GM18907 (cell line): ENCODE measurements around the gene CHPF2.

Experiments used
- ATAC-seq: cut with Tn5 transposase; IDR thresholded peaks from one replicate; pipeline ENCODE4 v1.9.1; 2021; ENCODE audit warnings: mild to moderate bottlenecking, moderate library complexity; ENCODE audit not compliant: unreplicated experiment

The CHPF2 gene, protein sequence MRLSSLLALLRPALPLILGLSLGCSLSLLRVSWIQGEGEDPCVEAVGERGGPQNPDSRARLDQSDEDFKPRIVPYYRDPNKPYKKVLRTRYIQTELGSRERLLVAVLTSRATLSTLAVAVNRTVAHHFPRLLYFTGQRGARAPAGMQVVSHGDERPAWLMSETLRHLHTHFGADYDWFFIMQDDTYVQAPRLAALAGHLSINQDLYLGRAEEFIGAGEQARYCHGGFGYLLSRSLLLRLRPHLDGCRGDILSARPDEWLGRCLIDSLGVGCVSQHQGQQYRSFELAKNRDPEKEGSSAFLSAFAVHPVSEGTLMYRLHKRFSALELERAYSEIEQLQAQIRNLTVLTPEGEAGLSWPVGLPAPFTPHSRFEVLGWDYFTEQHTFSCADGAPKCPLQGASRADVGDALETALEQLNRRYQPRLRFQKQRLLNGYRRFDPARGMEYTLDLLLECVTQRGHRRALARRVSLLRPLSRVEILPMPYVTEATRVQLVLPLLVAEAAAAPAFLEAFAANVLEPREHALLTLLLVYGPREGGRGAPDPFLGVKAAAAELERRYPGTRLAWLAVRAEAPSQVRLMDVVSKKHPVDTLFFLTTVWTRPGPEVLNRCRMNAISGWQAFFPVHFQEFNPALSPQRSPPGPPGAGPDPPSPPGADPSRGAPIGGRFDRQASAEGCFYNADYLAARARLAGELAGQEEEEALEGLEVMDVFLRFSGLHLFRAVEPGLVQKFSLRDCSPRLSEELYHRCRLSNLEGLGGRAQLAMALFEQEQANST

DNA sequence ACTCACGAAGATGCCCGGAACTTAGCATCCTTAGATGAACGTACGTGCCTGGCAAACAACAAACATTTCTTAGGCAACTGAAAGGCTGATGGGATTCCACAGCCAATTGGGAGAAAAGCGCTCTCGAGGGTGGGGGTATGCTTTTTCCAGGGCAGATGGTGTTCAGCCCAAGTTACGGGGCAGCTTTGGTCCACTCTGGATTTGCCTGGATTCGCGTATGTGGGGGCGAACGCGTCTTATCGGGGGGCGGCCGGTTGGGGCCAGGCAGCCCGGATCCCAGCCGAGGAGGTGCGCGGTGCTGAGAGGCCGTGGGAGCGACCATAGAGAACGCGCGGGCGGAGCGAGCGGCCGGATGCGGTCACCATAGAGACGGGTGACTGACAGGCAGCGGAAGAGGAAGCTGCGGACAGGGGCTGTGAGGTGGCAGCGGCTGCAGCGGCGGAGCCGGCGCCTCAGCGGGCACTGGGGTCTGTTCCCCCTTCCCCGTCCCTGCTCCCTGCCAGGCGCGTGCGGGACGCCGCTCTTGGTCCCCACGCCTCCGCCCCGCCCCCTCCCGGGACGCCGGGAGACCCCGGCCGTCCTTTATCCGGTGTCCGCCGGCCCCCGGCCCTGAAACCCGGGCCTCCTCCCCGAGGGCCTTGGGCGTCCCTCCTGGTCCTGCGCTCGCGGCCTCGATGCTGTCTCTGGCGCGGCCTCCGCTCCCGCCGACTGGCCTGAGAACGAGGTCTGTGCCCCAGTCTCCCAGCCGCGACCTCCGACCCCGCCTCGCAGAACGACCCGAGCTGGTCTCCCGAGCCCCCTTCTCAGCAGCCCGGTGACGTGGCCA lies at the start of gene CHPF2:
Gene CHPF2, plus strand, starts transcription at position 393 of the 826 bp plus-strand sequence. CDS start 1,529 bp downstream, outside the sequence.
- ATAC-seq = peak; percentile 93

DNA sequence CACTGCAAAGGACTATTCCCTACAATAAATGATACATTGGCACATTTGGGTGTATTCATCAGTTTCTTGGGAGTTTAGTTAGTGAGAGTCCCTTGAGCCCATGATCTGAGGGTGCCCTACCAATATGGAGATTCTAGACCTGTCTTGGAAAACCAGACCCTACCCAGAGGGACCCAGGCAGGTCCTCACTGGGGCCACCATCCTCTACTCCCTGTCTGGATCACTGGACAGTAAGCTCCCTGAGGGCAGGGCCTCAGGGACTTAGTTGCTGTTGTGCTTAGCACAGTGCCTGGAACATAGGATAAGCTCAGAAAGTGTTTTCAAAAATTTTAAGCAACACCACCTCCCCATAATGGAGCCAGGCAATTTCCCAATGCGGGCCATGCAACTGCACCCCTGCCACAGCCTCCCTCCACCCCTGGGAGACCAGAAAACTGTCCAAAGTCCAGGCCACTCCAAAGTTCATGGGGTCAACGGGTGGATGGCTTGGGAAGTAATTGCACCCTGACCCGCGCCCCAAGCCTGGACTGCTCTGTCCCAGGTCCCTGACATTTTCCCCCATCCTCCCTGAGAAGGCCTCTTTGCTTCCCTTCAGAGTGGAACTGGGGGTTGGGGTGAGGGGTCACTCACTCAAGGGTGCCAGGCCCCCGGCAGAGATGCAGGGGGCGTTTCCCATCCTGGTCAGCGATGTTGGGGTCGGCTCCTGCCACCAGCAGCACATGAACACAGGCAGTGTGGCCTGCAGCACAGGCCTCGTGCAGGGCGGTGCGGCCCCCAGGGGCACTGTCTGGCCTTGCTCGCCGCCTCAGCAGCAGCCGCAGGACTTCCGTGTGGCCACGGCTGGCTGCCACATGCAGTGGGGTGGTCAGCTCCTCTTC lies 46.3 kb upstream of the CHPF2 start:
- no peak for ATAC-seq

DNA sequence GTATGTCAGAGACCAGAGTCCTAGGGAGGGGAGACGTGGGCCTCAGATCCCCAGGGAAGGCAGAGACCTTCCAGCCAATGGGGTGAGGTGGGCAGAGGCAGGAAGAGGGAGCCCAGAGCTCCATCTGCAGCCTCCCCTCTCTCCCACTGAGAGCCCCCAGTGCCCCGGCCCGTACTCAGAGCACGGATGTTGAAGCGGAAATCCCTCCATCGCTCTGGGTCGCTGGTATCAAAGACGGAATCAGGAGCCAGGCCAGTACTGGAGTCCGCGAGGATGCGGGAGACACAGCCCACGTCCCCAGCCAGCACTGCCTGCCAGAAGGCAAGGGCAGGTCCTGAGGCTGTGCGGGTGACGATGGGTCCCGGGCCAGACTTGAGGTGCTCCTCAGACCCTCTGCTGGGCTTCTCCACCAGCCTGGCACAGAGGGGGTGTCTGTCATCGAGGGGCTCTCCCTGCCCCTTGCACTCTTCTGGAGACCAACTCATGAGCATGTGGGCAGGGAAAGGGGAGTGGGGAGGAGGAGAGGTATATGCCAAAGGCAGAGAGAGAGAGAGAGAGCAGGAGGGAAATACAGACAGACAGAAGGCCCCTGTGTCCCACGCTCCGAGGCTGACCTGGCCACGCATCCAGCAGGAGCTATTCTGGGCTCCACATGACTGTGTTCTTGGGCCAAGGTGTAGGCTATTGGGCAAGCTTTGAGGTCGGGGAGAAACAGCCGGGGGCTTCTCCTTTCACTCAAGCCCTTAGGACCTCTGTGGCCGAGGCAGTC lies 45.5 kb upstream of the CHPF2 start, which contains the start of gene ASB10:
Gene ASB10, minus strand, starts transcription at position 611 of the 769 bp plus-strand sequence. Its CDS starts 120 bp downstream, at position 491.
- no peak for ATAC-seq

DNA sequence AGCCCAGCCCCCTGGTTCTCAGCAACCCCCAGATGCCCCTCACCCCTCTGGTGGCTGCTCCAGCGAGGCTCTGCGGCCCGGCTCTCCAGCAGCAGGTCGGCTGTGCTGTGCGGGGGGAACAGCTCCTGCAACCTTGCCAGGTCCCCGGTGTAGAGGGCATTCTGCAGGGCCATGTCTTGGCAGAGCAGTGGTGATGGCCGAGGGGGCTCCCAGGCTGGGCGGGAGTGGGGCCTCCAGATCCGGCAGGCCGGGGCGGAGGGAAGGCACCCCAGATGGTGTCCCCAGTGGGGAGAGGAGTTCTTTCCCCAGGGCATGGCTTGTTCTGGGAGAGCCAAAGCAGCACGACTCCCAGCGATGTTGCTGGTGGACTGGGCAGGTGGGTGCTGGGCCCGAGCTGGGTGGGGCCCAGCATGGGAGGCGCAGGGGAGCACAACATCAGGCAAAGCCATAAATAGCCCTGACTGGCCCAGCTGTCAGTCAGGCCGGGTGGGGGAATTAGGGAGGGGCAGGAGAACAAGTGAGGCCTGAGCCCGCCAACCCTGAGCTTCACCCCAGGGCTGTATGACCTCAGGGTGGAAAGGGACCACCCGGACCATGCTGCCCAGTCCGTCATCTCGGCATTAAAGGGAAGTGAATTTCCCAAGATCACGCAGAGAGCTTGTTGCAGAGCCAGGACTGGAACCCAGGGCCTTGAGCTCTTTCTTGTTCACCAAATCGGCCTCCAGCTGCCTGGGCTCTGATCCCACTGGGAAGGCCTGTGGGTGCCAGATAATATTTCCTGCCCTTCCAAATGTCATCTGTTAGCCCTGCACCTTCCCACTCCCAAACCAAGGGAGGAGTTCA lies 44.7 kb upstream of the CHPF2 start:
- no peak for ATAC-seq

DNA sequence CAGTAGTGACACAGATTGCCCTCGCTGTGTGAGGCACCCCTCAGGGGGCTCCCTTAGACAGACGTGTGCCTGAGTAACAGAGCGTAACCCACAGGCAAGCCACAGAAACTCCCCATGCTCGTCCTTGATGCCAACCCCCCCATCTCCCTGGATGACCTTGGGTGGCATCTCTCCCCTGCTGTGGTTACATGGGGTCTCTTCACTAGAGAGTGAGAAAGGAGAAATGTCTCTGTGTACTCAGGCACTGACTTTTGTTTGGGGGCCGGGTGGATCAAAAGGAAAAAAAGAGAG lies 44.1 kb upstream of the CHPF2 start:
- no peak for ATAC-seq

DNA sequence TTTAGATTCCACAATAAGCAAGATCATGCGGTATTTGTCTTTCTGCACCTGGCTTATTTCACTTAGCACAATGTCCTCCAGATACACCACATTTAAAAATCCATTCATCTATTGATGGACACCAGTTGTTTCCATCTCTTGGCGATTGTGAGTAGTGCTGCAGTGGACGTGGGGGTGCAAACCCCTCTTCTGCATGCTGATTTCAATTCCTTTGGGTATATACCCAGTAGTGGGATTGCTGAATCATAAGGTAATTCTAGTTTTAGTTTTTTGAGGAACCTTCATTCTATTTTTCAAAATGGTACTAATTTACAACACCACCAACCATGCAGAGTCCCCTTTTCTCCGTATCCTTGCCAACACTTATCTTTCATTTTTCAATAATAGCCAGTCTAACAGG lies 43.2 kb upstream of the CHPF2 start:
- no peak for ATAC-seq

DNA sequence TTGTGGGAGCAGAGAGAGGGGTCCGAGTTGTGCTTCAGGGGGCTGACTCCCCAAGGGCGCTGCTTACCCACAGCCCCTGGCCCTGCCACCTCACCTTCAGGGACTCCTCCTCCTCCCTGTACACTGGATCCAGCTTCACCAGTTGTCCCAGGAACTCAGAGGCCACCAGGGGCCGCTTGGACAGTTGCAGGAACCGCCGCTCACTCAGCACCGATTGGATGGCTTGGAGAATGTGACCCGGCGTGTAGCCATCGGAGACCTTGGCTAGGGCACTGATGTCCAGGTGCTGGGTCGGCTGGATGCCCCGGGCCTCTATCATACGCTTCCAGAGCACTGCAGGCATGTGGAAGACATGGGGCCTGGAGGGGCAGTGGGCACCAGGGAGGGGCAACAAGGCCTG lies 40.7 kb upstream of the CHPF2 start:
- ATAC-seq = no peak

DNA sequence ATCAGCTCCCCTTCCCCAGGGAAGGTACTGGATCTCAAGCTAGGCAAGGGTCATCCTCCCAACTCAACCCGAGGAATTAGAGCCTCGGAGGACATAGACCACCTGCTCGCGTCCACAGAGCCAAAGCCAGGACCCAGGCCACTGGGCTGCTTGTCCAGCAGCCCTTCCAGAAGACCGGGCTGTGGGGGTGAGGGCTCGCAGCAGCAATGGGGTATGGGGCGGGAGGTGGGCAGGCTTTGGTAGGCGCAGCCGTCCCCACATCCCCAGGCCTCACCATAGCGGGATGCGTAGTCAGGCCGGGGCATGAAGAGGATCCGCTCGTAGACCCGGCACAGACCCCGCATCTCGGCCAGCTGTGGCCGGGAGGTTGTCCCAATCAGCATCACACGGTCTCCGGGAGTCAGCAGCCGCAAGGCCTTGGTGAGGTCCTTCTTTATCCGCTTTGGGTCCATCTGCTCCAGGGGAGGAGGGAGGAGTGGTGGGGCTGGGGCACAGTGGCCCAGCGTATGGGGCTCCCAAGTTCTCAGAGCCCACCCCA lies 40.2 kb upstream of the CHPF2 start:
- no peak for ATAC-seq

DNA sequence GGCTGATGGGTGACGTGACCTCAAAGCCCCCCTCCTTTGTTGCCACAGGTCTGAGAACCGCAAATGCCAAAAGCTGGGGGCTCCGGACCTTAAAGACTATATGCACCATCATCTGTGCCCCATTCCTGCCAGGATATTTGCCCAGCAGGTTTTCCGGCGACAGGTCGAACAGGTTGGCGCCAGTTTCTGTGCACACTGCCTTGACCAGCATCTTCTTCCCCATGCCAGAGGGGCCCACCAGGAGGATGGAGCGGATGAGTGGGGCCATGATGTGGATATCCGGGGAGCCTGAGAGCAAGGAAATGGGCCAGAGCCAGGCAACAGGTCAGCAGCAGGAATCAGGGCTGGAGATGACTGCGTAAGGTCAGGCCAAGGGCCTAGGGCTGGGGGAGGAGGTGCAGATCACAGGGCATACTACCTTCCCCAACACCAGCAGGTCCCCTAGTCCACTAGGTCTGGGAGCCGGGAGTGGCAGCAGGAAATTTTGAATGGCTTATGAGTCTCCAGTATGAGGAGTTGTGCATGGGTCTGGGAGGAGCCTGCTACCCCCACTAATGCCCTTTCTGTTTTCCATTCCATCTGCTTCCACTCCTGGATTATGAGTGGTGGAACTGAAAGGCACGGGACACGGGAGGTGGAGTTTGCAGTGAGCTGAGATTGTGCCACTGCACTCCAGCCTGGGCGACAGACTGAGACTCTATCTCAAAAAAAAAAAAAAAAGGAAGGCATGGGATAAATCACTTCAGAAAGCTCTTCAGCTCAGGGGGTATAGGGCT lies 38.9 kb upstream of the CHPF2 start:
- ATAC-seq = no peak

DNA sequence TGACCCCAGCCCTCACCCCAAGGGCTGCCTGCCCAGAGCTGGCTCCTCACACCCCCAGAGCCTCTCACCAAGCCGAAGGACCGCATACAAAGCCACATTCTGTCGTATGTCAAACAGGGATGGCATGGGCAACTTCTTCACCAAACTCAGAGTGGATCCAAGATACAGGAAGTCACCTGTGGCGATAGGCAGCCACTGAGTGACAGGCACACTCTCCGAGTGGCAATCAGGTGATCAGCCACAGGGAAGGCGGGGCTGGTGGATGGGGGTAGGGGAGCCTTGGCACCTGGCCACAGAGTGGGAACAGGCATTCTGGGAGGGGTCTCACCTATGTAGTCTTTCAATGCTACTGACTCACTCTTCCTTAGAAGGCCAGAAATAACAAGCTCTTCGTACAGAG lies 38.1 kb upstream of the CHPF2 start:
- no peak for ATAC-seq

DNA sequence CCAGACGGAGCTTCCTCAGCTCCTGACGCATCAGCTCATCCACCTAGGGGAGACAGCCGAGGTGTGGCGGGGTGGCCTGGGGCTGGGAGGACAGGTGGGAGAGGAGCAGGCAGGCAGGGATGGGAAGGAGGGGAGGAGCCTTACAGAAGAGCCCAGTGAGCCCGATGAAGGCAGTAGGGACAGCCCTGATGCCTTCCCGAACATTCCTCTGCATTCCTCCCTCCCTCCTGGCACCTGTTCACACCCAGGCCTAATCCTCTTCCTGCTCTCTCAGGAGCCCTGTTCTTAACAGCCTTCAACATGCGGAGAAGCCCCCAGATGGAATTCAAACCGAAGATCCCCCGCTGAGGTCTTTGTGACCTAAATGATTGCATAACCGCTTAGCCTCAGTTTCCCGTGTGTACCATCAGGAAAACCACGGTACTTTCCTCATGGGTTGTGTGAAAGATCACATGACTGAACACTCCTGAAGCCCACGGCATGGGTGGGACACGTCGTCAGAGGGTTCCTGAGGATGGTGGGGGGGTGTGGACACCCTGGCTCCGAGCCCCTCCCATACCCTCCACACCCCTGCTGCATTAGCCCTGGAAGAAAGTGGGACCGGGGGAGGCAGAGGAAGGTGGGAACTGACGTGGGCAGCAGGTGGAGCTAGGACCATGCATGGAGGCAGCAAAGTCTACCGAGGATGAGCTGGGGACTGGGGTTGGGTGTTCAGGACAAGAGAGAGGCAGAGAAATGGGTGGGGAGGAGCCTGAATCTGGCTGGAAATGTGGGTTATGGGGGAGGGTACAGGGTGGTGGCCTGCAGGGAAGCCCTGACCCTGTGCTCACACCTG lies 36.5 kb upstream of the CHPF2 start:
- ATAC-seq = no peak

DNA sequence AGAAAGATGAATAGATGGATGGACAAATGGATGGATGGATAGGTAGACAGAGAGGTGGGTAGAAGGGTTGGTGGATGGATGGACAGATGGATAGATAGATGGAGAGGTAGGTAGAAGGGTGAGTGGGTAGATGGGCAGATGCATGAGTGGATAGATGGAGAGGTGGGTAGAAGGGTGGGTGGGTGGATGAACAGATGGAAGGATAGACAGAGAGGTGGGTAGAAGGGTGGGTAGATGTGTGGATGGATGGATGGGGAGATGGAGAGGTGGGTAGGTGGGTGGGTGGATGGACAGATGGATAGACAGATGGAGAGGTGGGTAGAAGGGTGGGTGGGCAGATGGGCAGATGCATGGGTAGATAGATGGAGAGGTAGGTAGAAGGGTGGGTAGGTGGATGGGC lies 34.4 kb upstream of the CHPF2 start:
- no peak for ATAC-seq

DNA sequence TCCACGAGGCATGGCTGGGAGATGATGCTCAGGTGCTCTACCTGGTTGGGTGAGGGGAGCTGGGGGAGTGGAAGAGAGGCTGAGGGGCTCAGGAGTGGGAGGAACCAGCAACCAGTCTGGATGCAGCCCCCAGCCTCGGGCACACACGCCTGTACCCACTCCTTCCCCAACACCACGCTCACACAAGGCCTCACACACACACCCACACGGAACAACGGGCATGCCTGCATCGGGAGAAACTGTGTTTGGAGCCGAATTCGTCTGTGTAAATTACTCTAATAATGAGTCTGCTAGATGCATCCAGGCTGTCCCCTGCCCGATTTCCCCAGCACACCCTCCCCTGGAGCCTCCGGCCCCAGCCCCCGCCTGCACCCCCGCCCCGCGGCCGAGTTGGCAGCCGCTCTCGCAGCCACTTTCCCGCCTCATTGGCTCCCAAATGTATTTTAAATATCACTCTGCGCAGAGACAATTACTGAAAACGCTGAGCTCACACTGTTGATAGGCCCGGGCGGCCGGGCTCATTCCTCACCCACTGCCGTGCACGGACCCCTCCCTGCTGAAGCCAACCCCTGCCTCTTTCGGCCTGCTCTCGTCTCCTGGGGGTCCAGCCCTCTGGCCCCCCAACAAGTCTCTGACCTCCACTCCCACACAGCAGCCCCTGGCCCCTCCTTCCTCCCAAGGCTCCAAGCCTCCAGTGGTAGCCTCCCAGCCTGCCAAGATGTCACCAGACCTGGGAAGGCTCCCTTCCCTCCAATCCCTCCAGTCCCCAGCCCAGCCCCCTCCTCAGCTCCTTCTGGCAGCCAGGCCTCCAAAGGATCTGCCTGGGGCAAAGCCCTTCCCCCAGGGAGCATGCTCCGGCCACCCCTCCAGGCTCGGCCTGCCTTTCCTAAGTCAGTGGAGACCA lies 33.1 kb upstream of the CHPF2 start:
- no peak for ATAC-seq

DNA sequence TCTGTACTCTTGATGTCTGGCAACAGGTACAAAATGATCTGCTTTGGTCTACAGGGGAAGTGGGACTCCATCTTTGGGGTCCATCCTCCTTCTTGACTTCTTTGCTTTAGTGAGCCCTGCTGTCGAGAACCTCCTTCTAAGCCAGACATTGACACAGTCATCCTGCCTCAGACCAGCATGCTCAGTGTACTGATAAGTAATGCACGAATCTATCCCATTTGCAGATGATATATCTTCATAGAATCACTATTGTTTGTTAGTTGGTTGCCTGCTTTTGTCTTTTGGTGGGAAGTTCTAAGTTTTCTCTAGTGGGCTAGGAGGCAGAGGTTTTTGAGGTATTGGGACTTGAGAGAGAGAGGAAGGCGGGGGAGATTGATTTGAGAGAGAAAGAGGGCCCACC lies 30.9 kb upstream of the CHPF2 start:
- ATAC-seq = no peak

DNA sequence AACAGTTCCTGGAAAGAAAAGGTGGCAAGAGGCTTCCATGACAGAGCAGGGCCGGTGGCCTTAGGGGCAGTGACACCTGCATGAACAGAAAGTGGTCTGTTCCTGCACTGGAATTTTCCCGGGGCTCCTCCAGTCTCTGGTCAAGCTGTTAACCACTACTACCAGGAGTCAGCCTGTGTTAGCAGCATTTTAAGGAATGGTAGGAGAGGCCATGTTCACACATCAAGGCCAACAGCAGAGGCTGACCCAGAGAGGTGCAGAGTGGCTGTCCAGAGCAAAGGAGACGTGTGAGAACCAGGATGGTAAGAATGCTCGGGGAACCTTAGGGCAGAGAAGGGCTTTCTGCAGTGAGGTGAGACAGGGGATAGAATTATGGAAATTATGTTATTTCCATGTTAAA lies 30.5 kb upstream of the CHPF2 start:
- no peak for ATAC-seq

DNA sequence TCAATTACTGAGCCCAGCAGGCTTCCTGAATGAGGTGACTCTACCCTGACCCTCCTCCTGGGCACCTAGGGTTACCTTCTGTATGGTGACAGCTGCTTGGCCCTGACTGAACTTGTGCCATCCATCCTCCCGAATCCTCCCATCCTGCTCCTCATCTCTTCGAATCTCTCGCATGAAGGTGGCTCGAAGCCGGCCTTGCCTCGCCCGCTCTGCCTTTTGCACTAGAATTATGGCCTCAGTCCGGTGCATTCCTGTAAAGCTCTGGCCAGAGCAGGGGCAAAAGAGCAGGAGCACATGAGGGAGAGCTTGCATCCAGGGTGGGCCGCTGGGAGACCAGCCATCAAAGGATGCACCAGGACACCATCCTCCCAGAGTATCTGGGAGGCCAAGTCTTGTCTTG lies 29.4 kb upstream of the CHPF2 start:
- ATAC-seq = no peak
